H1 (cell line): ENCODE data around the gene DOK1. TPM values are rescaled to one million over a fixed set of nuclear protein-coding genes. Genes with fewer than 3 reads are reported as not detected.

Source experiments
- polyA plus RNA-seq, 7 experiments: library from polyadenylated mRNA; depleted of rRNA in 3 of 7; stranded (reverse) in 5 of 7; unstranded in 2 of 7; fragments of >200 nt in 5 of 7; fragments of 200-250 nt in 2 of 7; gene quantifications; 1 replicate in 5 of 7; 2 replicates in 1 of 7; 4 replicates in 1 of 7; pipeline versions ENCODE4 v1.2.1 to v1.2.3, GENCODE V29; 2011 to 2013; ENCODE audit warnings: missing spikeins in 2 of 7, mixed read lengths in 2 of 7
- total RNA-seq: library from RNA; stranded (reverse); fragmentation: NEBNext Ultra II Directional; extraction: Animal tissue kit (Norgen Biotek cat#: 25700); gene quantifications from 2 replicates; pipeline ENCODE4 v1.2.1, GENCODE V29; 2021
- TF ChIP-seq, protein P1 (sequence below), 3 experiments: IDR thresholded peaks; 1 replicate in 2 of 3; 2 replicates in 1 of 3; pipeline versions ENCODE4 v1.5.1 to v1.6.1; 2011; ENCODE audit warnings: low read length in 3 of 3, mild to moderate bottlenecking in 3 of 3, inconsistent platforms in 2 of 3, low read depth in 1 of 3, moderate library complexity in 1 of 3; ENCODE audit not compliant: insufficient read depth in 1 of 3; ENCODE audit errors: control extremely low read depth in 1 of 3

DOK1 gene
- total and polyA plus RNA-seq, 2 of the 8 experiments (the other 6 are each of a cell fraction or from before 2014, with no cell fraction given) = 11.0 to 14.3 TPM

- TF ChIP-seq, protein P1, sequence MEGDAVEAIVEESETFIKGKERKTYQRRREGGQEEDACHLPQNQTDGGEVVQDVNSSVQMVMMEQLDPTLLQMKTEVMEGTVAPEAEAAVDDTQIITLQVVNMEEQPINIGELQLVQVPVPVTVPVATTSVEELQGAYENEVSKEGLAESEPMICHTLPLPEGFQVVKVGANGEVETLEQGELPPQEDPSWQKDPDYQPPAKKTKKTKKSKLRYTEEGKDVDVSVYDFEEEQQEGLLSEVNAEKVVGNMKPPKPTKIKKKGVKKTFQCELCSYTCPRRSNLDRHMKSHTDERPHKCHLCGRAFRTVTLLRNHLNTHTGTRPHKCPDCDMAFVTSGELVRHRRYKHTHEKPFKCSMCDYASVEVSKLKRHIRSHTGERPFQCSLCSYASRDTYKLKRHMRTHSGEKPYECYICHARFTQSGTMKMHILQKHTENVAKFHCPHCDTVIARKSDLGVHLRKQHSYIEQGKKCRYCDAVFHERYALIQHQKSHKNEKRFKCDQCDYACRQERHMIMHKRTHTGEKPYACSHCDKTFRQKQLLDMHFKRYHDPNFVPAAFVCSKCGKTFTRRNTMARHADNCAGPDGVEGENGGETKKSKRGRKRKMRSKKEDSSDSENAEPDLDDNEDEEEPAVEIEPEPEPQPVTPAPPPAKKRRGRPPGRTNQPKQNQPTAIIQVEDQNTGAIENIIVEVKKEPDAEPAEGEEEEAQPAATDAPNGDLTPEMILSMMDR (IDR thresholded peaks at IDR 0.05; ENCODE audit: control extremely low read depth in 1 of 3, insufficient read depth in 1 of 3, low read depth in 1 of 3, low read length in 3 of 3) = no peak
- TF ChIP-seq, all 59 proteins: peak for 0
These were observed 39.9 kb upstream of the DOK1 start, which contains the start of gene TLX2 (continued) for GRCh38 chr2:74514368-74515270.
